DMS53 treated with DMSO at 0.1 percent for 48 hours (cell line): ENCODE results near the gene TBC1D22A.

ENCODE experiments used
- DNase-seq: peaks from one replicate; lab custom pipeline; 2025; ENCODE audit not compliant: unreplicated experiment; lab: John Stamatoyannopoulos, UW

Gene TBC1D22A

GRCh38 chr22:47021371-47022074 lies 259.1 kb downstream of the TBC1D22A start:
- no peak for DNase-seq

DNA sequence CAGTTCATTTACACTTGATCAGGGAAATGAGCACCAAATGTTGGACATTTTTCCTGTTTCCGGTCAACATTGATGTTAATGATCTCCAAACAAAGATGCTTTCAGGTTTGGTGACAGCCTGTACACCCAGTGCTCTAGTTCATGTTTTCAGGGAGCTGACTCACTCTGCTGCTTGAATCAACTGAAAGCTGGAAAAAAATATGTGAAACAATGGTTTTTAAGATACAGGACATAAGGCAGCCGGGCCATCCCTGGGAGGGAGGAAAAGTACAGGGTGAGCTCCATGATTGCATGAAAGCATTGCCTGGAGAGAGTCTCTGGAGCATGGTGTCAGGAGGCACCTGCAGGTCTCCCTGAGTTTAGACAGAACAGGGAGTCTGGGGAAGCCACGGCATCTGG lies 259.6 kb downstream of the TBC1D22A start:
- no peak for DNase-seq

DNA sequence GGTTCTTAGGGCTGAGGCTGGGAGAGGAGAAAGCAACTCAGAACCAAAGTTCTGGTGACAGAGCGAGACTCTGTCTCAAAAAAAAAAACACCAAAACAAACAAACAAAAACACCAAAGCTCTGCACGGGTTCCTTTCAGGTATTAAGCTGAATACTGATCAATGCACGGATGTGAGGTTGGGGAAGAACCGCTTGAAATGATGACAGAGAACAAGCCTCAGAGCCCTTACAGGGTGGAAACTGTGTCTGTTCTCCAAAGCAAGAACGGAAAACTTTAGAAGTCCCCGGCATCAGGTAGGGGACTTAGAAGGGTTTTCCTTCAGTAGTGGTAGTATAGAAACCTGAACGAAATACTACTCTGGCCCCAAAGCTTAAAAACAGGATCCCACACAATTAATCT lies 260.0 kb downstream of the TBC1D22A start:
- DNase-seq = no peak

DNA sequence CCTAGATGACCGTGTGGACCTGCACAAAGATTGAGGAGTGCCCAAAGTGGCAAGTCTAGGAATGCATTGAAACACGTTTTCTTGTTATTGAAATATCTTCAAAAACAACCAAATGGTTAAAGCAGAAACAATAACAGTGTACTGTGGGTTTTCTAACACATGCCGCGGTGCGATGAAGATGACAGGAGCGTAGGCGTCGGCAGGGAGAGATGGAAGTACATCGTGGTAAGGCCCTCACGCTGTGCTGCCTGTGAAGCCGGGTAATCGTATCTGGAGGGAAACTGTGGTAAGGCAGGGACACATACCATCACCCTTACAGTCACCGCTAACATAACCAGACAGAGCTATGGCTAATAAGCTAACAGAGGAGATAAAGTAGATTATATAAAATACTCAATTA lies 261.4 kb downstream of the TBC1D22A start:
- DNase-seq = no peak

DNA sequence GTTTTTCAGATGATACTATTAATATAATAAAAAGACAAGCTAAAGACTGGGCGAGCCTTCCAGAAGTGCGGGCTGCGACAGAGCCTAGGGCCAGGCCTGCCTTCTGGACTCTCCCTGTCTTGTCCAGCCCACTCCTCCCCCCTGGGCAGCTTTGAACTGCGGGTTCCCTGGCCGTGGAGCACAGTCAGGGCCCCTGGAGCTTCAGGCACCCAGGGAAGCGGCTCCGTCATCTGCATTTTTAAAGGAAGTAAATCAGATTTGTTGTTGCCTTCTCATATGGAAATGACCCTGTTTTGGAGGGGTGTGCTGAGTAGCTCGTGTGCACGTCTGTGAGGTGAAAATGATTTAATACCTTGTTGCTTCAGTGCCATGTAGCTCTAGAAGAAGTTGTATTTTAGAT lies 265.3 kb downstream of the TBC1D22A start:
- DNase-seq = no peak

GRCh38 chr22:47029244-47030074 lies 267.0 kb downstream of the TBC1D22A start:
- no peak for DNase-seq

DNA sequence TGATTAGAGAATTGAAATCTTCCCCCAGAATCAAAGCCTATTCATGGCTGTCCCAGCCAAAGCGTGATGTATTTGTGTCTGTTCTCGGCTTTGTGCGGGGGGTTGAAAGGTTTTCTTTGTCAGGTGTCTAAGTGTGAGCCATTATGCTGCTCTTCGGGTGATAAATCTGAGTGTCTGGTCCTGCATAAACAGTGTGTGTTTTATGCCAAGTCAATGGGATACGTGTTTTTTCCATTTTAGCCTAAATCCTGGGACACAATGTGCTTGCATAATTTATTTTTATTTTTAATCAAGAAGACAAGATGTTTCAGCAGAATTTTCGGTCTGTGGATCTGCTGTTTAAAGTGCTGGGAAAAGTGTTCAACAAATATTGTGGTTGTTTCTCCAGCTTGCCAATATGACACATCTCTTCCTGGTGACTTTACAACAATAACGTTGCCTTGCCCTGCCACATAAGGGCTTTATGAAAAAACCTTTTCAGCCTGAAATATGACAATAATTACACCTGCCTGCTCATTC lies 267.8 kb downstream of the TBC1D22A start:
- no peak for DNase-seq

- no peak for DNase-seq
These were observed 268.6 kb downstream of the TBC1D22A start for GRCh38 chr22:47030881-47031627.

DNA sequence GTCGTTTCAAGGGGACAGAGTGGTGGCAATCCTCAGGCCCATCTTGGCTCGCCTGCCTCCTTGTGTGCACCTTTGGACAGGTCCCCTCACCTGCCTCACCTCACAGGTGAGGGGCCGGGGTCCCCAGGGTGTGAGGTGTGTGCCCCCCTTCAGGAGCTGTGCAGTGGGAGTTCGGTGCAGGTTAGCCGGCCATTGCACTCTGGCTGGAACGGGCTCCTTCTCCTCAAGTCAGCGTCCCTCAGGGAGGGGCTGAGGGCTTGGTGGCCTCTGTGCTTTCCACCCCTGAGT lies 269.1 kb downstream of the TBC1D22A start:
- DNase-seq = no peak

DNA sequence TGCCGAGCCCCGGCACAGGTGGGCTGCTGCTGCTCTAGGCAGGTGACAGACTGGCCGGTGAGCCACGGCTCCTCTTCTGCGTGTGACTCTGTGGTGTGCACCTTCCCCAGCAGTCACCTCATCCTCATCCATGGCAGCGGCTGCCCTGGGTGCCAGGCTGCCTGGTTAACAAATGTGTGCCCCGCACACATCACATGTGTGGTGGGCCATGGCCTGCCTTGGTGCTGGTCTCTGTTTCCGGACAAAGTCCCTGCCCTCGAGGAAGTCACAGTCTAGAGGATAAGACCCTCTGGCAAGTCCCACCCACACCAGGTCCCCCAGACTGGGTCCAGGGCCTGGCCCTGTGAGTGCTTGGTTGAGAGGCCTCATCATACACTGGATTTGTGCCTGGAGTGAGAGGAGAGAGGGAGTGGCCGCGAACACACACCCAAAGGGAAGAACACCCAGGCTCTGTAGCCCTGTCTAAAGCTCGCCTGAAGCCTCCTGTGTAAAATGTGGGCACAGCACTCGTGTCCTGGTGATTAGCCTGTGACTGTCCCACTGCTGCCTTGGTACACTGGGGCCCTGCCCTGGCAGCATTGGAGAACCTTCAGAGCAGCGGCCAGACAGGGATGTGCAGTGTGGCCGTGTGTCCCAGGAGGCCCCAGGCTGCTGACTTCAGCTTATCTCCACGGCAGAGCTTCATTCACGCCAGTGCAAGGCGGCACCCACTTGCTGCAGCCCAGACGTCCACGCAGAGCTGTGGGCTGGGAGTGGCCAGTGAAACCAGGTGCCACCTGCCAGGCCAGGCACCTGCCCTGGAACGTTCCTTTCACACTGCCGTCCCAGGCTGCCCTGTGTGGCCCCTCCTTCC lies 269.9 kb downstream of the TBC1D22A start:
- no peak for DNase-seq

- no peak for DNase-seq
These were observed 270.7 kb downstream of the TBC1D22A start for GRCh38 chr22:47032956-47033647.

DNA sequence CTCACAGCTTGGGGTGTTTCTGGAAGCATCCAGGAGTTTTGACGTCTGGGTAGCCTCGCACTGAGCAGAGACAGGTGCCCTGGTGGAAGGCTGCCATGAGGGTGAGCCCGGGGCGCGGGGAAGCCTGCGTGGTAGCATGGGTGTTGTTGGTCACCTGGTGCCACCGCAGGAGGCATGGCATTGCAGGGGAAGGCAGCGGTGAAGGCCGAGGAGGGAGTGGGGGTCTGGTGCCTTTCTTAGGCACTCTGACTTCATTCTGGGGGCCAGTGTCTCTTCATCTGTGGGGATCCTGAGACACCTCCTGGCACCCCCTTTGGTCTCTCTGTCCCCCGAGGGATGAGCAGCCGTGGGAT lies 271.2 kb downstream of the TBC1D22A start:
- DNase-seq = no peak

GRCh38 chr22:47034076-47034808 lies 271.8 kb downstream of the TBC1D22A start:
- DNase-seq = no peak

GRCh38 chr22:47034905-47035419 lies 272.5 kb downstream of the TBC1D22A start:
- no peak for DNase-seq

DNA sequence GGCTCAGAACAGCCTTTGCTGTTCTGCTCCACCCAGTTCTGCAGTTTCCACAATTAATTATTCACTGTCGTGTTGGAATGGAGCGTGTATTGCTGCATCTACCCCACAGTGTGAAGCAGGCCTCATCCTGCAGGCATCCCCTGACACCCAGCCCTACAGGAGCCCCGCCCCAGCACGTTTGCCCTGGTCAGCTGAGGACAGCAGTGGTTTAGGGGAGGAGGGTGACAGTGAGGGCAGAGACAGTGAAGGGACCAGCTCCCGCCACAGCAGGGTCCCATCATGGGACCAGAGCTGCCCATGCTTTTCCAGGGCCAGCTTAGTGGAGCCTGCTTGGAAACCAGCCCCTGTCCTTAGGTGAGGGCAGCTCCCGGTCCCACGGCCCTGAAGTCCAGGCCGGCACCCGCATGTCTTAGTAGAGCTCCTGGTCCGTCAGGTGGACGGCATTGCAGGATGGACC lies 273.0 kb downstream of the TBC1D22A start:
- DNase-seq = no peak

DNA sequence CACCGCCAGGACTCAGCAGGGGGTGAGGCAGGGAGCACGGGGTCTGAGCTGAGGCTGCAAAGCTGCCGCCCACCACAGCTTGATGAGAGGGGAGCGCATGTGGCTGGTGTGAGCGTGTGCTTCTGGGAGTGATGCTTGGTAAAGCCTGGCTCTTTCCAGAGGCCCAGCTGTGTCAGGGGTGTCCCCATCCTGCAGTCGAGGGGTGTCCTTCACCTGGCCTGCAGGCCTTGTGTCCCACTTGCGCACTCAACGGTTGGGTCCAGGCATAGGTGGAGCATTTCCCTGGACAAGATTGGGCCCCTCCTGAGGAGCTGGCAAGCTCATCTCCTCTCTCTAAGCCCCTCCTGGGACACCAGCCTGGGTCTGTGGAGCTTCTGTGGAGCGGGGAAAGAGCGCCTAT lies 273.9 kb downstream of the TBC1D22A start:
- no peak for DNase-seq

- DNase-seq = no peak
These were observed 274.6 kb downstream of the TBC1D22A start for GRCh38 chr22:47036936-47037485.

GRCh38 chr22:47038206-47038835 lies 275.9 kb downstream of the TBC1D22A start:
- DNase-seq = no peak

GRCh38 chr22:47039356-47039755 lies 276.9 kb downstream of the TBC1D22A start:
- DNase-seq = no peak
